NCI-H128 (cell line): Measurements from ENCODE around the gene MLKL.

ENCODE experiments used
- DNase-seq: peaks from one replicate; lab custom pipeline; 2025; ENCODE audit not compliant: unreplicated experiment; lab: John Stamatoyannopoulos, UW

Gene MLKL

GRCh38 chr16:74652249-74652648 lies 48.4 kb downstream of the MLKL start:
- no peak for DNase-seq

- DNase-seq, result no peak
Observed at GRCh38 chr16:74651841-74652240, 48.8 kb downstream of the MLKL start.

- no peak for DNase-seq
Observed at GRCh38 chr16:74650966-74651567, 49.6 kb downstream of the MLKL start.

GRCh38 chr16:74649839-74650504 lies 50.7 kb downstream of the MLKL start:
- no peak for DNase-seq

GRCh38 chr16:74641969-74642368 lies 58.7 kb downstream of the MLKL start:
- DNase-seq, result no peak

- DNase-seq, result no peak
Observed at GRCh38 chr16:74637742-74638453, 62.8 kb downstream of the MLKL start.

- DNase-seq, result no peak
Observed at GRCh38 chr16:74635303-74635702, 65.4 kb downstream of the MLKL start.

- no peak for DNase-seq
Observed at GRCh38 chr16:74633686-74634085, 67.0 kb downstream of the MLKL start.

- DNase-seq, result no peak
Observed at GRCh38 chr16:74627506-74628220, 73.0 kb downstream of the MLKL start.

- no peak for DNase-seq
Observed at GRCh38 chr16:74626741-74627416, 73.8 kb downstream of the MLKL start.

- DNase-seq, result no peak
Observed at GRCh38 chr16:74625500-74626350, 74.9 kb downstream of the MLKL start.

- DNase-seq, result no peak
Observed at GRCh38 chr16:74623839-74624235, 76.8 kb downstream of the MLKL start.

- DNase-seq, result no peak
Observed at GRCh38 chr16:74623214-74623838, 77.3 kb downstream of the MLKL start.

GRCh38 chr16:74622005-74622404 lies 78.7 kb downstream of the MLKL start:
- DNase-seq, result no peak
